Adrenal gland (tissue), 5 donors: ENCODE results near the gene CST6.

Source experiments
- POLR2A ChIP-seq, 2 donors: fragments of 450-650 bp; IDR thresholded peaks; one replicate each; pipeline ENCODE4 v1.6.1; 2017; ENCODE audit warnings: antibody characterized with exemption in 2 of 2, mild to moderate bottlenecking in 2 of 2, moderate library complexity in 1 of 2
- TF ChIP-seq, protein P1 (sequence below), 6 experiments: fragments of 450-650 bp in 4 of 6; fragments of 200-600 bp in 2 of 6; sonication (generic) in 1 of 6; IDR thresholded peaks; 1 replicate in 5 of 6; 2 replicates in 1 of 6; pipeline versions ENCODE4 v1.5.1 to v1.8.0; 2016 to 2021; ENCODE audit warnings: antibody characterized with exemption in 6 of 6, mild to moderate bottlenecking in 2 of 6, moderate library complexity in 1 of 6
- donor health status: DM: no; HTN: no; CAD: no.

DNA sequence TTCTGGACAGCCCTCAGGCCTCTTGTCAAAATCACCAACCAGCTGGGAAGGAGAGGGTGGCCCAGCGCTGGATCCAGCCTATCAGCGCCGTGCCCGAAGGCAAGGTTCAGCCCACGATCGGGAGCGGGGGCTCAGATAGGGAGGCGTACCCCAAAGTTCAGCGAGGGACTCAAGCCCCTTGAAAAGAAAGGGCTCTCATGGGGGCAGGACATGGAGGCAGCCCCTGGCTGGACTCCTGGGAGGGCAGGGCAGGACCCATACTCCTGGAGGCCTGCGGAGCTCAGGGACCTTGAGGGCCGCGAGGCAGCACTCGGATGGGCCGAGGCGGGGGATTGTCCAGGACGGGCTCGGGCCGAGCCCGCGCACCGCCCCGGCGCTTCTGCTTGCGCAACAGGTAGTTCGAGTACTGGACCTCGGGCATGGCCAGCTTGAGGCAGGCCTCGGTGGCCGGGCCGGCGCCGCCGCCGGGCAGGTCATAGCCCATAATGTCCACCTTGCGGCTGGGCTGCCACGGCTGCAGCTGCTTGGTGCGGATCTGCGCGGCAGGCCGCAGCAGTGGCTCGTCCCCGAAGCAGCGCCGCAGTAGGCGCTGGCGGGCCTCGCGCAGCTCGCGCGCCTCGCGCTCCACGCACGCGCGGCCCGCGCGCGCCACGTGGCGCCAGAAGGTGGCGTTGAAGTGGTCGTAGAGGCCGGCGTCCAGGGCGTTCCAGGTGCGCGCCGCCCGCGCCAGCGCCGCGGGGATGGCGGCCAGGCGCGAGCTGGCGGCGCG lies 30.6 kb downstream of the CST6 start:
- TF ChIP-seq, protein P1, sequence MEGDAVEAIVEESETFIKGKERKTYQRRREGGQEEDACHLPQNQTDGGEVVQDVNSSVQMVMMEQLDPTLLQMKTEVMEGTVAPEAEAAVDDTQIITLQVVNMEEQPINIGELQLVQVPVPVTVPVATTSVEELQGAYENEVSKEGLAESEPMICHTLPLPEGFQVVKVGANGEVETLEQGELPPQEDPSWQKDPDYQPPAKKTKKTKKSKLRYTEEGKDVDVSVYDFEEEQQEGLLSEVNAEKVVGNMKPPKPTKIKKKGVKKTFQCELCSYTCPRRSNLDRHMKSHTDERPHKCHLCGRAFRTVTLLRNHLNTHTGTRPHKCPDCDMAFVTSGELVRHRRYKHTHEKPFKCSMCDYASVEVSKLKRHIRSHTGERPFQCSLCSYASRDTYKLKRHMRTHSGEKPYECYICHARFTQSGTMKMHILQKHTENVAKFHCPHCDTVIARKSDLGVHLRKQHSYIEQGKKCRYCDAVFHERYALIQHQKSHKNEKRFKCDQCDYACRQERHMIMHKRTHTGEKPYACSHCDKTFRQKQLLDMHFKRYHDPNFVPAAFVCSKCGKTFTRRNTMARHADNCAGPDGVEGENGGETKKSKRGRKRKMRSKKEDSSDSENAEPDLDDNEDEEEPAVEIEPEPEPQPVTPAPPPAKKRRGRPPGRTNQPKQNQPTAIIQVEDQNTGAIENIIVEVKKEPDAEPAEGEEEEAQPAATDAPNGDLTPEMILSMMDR (IDR thresholded peaks at IDR 0.05) = no peak
- TF ChIP-seq POLR2A (IDR thresholded peaks at IDR 0.05) = no peak
